D721Med (cell line): Measurements from ENCODE around the gene LLPH.

Experiments used
- DNase-seq: peaks from one replicate; pipeline ENCODE4 v3.0.0; 2011; ENCODE audit warnings: low spot score; ENCODE audit not compliant: insufficient read length
- FAIRE-seq: peaks from 2 replicates; lab custom pipeline; 2011; peaks lifted over from hg19 to GRCh38; lab: Jason Lieb, UNC
- CTCF ChIP-seq: IDR thresholded peaks from 2 replicates; pipeline ENCODE4 v1.5.1; 2012; ENCODE audit warnings: mild to moderate bottlenecking, control low read depth; ENCODE audit not compliant: insufficient read depth; ENCODE audit errors: missing control alignments

The LLPH gene

GRCh38 chr12:66141299-66141698, 10.7 kb upstream of the LLPH start:
- no peak for DNase-seq
- no peak for TF ChIP-seq CTCF
- FAIRE-seq: no peak

GRCh38 chr12:66140731-66141130, 10.2 kb upstream of the LLPH start:
- FAIRE-seq: no peak
- TF ChIP-seq CTCF: no peak
- DNase-seq: no peak

- no peak for DNase-seq
- no peak for TF ChIP-seq CTCF
- FAIRE-seq: no peak
These were observed 8.8 kb upstream of the LLPH start for GRCh38 chr12:66139328-66139727.

- DNase-seq (no peak), FAIRE-seq (no peak)
- no peak for TF ChIP-seq CTCF
These were observed 7.4 kb upstream of the LLPH start for GRCh38 chr12:66137937-66138336.

GRCh38 chr12:66132408-66132807, 1.9 kb upstream of the LLPH start:
- DNase-seq (no peak), FAIRE-seq (no peak)
- no peak for TF ChIP-seq CTCF

- no peak for TF ChIP-seq CTCF
- FAIRE-seq: no peak
- no peak for DNase-seq
These were observed 628 bp upstream of the LLPH start for GRCh38 chr12:66131067-66131688.

- no peak for FAIRE-seq
- no peak for DNase-seq
- TF ChIP-seq CTCF: no peak
These were observed 650 bp downstream of the LLPH start for GRCh38 chr12:66129934-66130266.
